ENCODE results near the gene MGAM2.
A peak's percentile ranks its signal among the peaks of the same experiment; 100 is the strongest.

MGAM2 gene

GRCh38 chr7:142176901-142177300, 65.4 kb downstream of the MGAM2 start:
- no peak for DNase-seq (ENCODE audit: low read depth)

DNA sequence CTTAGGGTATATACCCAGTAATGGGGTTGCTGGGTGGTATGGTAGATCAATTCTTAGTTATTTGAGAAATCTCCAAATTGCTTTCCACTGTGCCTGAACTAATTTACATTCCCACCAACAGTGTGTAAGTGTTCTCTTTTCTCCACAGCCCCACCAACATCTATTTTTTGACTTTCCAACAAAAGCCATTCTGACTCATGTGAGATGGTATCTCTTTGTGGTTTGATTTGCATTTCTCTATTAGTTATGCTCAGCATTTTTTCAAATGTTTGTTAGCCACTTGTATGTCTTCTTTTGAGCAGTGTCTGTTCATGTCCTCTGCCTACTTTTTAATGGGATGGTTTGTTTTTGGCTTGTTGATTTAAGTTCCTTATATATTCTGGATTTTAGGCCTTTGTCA, 66.4 kb downstream of the MGAM2 start:
- peak; percentile 1 for DNase-seq (ENCODE audit: low read depth)

- no peak for DNase-seq (ENCODE audit: low read depth)
Measured at GRCh38 chr7:142180426-142180825, 68.9 kb downstream of the MGAM2 start.

- no peak for DNase-seq (ENCODE audit: low read depth)
Measured at GRCh38 chr7:142181211-142181610, 69.7 kb downstream of the MGAM2 start.

DNA sequence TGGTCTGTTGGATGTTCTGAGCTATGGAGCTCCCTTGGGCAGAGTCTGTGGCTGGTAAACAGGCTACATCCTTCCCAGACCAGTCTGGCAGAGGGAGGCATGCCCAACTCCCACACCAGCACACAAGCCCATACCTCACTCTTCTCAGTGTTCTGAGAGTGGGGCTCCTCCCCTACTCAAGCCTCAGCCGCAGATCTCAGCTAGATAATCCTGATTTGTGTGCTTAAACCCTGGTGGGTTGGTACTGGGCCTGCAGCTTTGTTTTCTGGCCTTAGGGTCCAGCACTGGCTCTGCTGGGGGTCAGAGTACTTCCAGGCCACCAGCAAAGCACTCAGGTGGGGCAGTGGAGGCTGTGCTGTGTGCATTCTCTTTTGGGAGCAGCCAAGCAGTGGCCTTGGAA, 70.4 kb downstream of the MGAM2 start:
- DNase-seq (ENCODE audit: low read depth): no peak

DNA sequence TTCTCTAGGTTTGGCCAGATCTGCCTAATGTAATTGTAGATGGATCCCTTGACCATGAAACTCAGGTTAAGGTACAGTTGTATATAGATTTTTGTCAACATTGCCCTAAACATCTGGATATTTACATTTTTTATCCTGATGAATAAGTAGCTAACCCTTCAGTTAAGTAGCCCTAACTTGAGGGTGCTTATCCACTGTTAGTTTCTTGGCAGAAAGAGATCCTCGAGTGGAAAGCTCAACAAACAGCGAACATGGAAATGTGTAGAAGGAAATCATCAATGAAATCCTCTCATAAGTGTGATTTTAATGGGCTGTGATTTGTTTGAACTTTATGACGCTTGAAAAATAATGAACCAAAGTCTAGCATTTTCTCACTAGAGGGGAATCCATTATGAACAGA, 73.6 kb downstream of the MGAM2 start:
- DNase-seq (ENCODE audit: low read depth): no peak

DNA sequence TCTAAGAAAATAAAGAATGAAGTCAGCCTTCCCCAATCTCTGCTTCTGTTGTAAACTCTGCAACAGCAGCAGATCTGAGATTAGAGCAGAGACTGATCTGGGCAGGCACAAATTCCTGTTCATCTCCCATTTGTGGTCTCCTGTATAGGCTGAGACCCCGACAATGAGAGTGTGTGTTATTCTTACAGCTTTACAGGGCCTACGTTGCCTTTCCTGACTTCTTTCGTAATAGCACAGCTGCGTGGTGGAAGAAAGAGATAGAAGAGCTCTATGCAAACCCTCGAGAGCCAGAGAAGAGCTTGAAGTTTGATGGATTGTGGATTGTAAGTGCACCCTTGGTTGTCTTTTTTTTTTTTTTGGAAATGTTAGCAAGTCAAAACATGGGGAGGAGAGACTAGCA, 74.3 kb downstream of the MGAM2 start:
- no peak for DNase-seq (ENCODE audit: low read depth)

DNA sequence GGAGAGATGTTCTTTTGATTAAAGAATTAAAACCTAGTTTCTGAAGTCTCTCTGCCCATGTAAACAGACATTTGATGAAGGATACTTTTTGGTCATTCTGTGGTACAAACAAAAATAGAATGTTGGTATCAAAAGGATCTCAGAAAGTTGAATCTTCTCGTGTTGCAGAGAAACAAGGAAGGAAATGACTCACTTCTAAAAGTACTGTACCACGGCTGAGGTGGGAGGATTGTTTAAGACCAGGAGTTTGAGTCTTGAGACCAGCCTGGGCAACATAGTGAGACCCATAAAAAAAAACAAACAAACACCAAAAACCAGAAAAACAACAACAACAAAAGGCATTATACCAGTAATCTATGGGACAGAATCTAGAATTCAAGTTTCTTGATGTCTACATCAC, 76.6 kb downstream of the MGAM2 start:
- no peak for DNase-seq (ENCODE audit: low read depth)

DNA sequence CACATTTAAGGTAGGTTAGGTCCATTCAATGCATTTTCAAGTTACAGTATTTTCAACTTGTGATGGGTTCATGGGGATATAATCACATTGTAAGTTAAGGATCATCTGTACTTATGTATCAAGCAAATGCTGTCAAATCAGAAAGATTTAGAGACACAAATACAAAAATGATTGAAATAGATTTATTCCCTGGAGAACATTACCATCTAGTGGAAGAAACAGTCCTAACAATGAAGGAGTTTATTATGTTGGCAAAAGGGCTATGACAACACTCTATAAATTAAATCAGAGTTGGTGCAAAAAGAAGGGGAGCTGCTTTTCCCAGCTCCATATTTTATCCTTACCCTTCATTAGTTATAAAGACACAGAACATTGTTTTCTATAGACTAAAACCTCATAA, 77.3 kb downstream of the MGAM2 start:
- no peak for DNase-seq (ENCODE audit: low read depth)

DNA sequence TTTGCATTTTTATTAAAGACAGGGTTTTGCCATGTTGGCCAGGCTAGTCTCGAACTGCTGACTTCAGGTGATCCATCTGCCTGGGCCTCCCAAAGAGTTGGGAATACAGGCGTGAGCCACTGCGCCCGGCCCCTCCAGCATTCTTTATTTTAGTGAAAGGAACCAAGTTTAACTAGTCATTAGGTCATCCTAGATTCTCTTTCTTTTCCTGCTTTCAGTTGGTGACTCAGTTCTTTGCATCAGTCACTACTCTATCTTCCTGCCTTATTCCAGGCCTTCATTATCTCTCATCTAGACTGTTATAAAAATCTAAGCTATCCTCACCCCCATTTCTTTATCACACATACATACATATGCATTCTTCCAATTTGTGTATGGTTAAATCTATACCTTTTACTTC, 82.7 kb downstream of the MGAM2 start:
- no peak for DNase-seq (ENCODE audit: low read depth)

- no peak for DNase-seq (ENCODE audit: low read depth)
Measured at GRCh38 chr7:142196066-142196840, 84.7 kb downstream of the MGAM2 start.

- no peak for DNase-seq (ENCODE audit: low read depth)
Measured at GRCh38 chr7:142200206-142200605, 88.7 kb downstream of the MGAM2 start.

GRCh38 chr7:142228537-142229104, 117.1 kb downstream of the MGAM2 start:
- DNase-seq (ENCODE audit: low read depth): no peak

DNA sequence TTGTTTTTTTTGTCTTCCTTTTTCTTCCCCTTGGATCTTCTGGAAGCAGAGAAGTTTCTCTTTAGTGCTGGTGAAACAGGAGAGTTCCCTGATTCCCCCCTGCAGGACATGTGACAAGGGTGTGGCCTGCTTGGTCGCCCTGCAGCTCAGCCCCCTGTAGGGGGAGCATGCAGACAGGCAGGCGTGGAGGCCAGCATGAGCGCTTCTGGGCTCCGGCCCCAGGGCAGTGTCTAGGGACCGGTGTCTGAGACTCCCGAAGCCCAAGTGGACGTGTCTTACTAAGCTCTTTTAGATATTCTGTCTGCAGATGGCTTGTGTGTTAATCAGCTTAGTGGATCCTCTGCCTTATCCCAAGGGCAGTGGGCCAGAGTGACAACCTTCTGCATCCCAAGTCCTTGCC, 120.2 kb downstream of the MGAM2 start:
- DNase-seq (ENCODE audit: low read depth): no peak

GRCh38 chr7:142240546-142240945, 129.0 kb downstream of the MGAM2 start:
- DNase-seq (ENCODE audit: low read depth): no peak

DNA sequence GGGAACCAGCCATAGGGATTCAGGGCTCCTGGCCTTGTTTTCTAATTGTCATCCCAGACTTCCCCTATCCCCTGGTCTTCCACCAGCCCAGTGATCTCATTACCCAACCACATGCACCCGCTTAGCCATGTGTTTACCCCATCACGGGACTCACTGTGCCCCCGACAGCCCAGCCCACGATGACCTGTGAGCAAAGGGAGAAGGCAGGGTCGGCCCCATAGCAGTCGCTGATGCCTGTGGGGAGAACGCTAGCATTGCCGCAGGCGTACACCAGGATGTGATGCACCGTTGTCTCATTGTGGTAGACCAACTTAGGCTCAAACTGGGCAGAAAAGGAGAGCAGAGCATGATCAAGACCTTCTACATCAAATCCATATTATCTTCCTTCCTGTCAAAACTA, 132.3 kb downstream of the MGAM2 start:
- no peak for DNase-seq (ENCODE audit: low read depth)

GRCh38 chr7:142248166-142249160, 136.9 kb downstream of the MGAM2 start:
- no peak for DNase-seq (ENCODE audit: low read depth)

- DNase-seq (ENCODE audit: low read depth): no peak
Measured at GRCh38 chr7:142249918-142250317, 138.4 kb downstream of the MGAM2 start.

GRCh38 chr7:142250705-142251104, 139.2 kb downstream of the MGAM2 start:
- DNase-seq (ENCODE audit: low read depth): no peak

DNA sequence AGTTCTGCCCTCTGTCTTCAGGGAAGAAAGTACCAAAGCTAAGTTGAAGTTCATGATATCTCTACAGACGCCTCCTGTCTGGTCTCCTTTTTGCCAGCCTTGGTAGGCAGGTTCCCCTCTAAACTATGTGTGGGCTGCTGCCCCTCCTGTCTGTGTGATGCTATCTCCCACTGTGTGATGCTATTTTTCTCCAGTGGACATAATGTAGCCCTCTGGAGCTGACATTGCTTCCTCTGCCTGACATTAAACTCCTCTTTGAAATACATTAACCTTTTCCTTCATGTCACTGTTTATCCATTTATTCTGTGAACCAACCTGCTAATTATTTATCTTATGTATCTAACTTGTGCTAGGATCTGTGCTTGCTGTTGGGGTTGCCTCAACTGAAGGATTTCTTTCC, 146.4 kb downstream of the MGAM2 start, which contains the start of gene PRSS58:
PRSS58 (minus strand) TSS at position 101 of the 400 bp plus-strand sequence. CDS start 351 bp downstream, outside the sequence.
- DNase-seq (ENCODE audit: low read depth): no peak

GRCh38 chr7:142263598-142264380, 152.3 kb downstream of the MGAM2 start:
- DNase-seq (ENCODE audit: low read depth): peak; percentile 4
